ENCODE results near the gene ARHGEF11.

DNA sequence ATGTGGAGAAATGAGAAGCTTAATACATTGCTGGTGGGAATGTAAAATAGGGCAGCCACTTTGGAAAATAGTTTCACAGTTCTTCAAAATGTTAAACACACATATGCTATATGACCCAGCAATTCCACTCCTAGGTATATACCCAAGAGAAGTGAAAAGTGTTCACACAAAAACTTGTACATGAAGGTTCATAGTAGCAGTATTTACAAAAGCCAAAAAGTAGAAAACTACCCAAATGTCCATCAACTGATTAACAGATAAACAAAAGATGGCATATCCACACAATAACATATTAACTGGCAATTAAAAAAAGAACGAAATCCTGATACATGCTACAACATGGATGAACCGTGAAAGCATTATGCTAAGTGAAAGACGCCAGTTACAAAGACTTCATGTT is 33.7 kb downstream of the ARHGEF11 start:
- TF ChIP-seq CTCF (conservative IDR thresholded peaks at IDR 0.05 in 1 of 2, IDR thresholded peaks at IDR 0.05 in 1 of 2; ENCODE audit: extremely low read depth in 1 of 2, insufficient read depth in 1 of 2, low read depth in 1 of 2, low read length in 2 of 2) = no peak
- TF ChIP-seq EZH2 (IDR thresholded peaks at IDR 0.05; ENCODE audit: borderline replicate concordance, low read length) = no peak

All from mammary epithelial cell (primary cell).